Loucy (cell line): ENCODE results near the gene RPTOR.

Experiments
- H2AFZ ChIP-seq: fragments of 200-600 bp; sonication (generic); 2 replicates; pipeline ENCODE4 v1.6.0; 2016; ENCODE audit warnings: antibody characterized with exemption, mild to moderate bottlenecking, low read length, moderate library complexity
- H3F3A ChIP-seq: fragments of 200-600 bp; 2 replicates; pipeline ENCODE4 v1.6.0; 2016; ENCODE audit warnings: antibody characterized with exemption, low read depth, mild to moderate bottlenecking
- H3K27me3 ChIP-seq: fragments of 200-600 bp; sonication (generic); 2 replicates; pipeline ENCODE4 v1.6.1; 2014; ENCODE audit warnings: low read length, mild to moderate bottlenecking; ENCODE audit not compliant: insufficient read depth, poor library complexity, severe bottlenecking
- H3K36me3 ChIP-seq: fragments of 200-600 bp; sonication (generic); 2 replicates; pipeline ENCODE4 v1.6.1; 2016; ENCODE audit warnings: low read length; ENCODE audit not compliant: insufficient read depth
- H3K4me1 ChIP-seq: fragments of 200-600 bp; sonication (generic); 2 replicates; pipeline ENCODE4 v1.5.1; 2014; ENCODE audit warnings: low read length, mild to moderate bottlenecking; ENCODE audit not compliant: insufficient read depth, poor library complexity, severe bottlenecking
- H3K4me2 ChIP-seq: fragments of 200-600 bp; sonication (generic); 2 replicates; pipeline ENCODE4 v1.6.0; 2014; ENCODE audit warnings: antibody characterized with exemption, low read length, low read depth, mild to moderate bottlenecking; ENCODE audit not compliant: poor library complexity, severe bottlenecking
- H3K4me3 ChIP-seq: fragments of 200-600 bp; sonication (generic); 2 replicates; pipeline ENCODE4 v1.5.1; 2014; ENCODE audit warnings: low read length, mild to moderate bottlenecking, mixed read lengths; ENCODE audit not compliant: poor library complexity, severe bottlenecking
- H3K79me2 ChIP-seq: fragments of 200-600 bp; sonication (generic); 2 replicates; pipeline ENCODE4 v1.6.1; 2014; ENCODE audit warnings: low read length; ENCODE audit not compliant: insufficient read depth
- H3K9ac ChIP-seq: fragments of 200-600 bp; sonication (generic); 2 replicates; pipeline ENCODE4 v1.6.0; 2014; ENCODE audit warnings: mild to moderate bottlenecking, low read depth, low read length, moderate library complexity; ENCODE audit not compliant: poor library complexity, severe bottlenecking
- H3K9me2 ChIP-seq: fragments of 200-600 bp; sonication (generic); replicated peaks from 2 replicates; pipeline ENCODE4 v1.6.1; 2016; ENCODE audit warnings: low read depth, low read length, mixed read lengths
- H3K9me3 ChIP-seq: fragments of 200-600 bp; sonication (generic); 2 replicates; pipeline ENCODE4 v1.6.1; 2014; ENCODE audit warnings: mild to moderate bottlenecking, antibody characterized with exemption, low read length, low read depth; ENCODE audit not compliant: insufficient read depth
- H4K20me1 ChIP-seq: fragments of 200-600 bp; sonication (generic); 2 replicates; pipeline ENCODE4 v1.6.0; 2014; ENCODE audit warnings: antibody characterized with exemption, low read length, mild to moderate bottlenecking; ENCODE audit not compliant: insufficient read depth, poor library complexity, severe bottlenecking
- EZH2phosphoT487 ChIP-seq: fragments of 200-600 bp; IDR thresholded peaks from 2 replicates; pipeline ENCODE4 v1.6.1; 2018; ENCODE audit warnings: antibody characterized with exemption, mild to moderate bottlenecking, moderate library complexity, borderline replicate concordance
- TF ChIP-seq, protein P1 (sequence below): fragments of 200-600 bp; sonication (generic); conservative IDR thresholded peaks from 2 replicates; pipeline ENCODE4 v1.5.1; 2014; ENCODE audit warnings: mild to moderate bottlenecking, antibody characterized with exemption, low read length

RPTOR gene

DNA sequence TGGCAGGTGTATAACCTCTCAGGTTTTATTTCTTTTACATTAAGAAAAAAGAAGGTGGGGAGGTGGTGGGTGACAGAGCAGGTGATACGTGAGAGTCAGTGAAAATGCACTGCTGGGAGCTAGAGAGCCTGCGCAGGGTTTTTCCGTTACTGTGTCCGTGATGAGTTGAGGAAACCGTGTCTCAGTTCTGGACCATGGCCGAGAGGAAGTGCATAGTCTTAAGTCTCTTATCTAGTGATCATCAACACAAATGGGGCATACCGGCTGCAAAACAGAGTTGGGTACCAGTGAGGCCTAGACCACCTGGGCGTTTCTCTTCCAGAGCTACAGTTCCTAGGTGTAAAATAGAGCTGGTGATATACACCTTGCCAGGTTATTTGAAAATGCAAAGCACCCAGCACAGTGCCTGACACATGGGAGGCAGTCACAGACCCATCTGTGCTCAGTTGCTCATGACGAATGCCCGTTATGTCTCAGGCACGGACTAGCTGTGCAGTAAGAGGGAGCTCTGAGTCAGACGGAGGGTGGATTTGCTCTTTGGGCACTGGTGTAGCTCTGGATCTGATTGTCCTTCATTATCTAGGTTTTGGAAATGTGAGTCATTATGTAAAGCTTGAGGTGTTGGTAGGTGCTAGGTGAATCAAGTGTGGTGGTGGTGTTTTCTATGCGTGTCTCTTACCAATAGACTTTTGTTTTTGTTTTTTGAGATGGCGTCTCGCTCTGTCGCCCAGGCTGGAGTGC lies 60.9 kb downstream of the RPTOR start:
- no peaks in the 10 kb centered on the region for H3K9me3 ChIP-seq
- H3K9me2 ChIP-seq, result no peaks in the 10 kb centered on the region
- H3K79me2 ChIP-seq, result peaks cover 76% of the 10 kb centered on the region
- H4K20me1 ChIP-seq, result peaks cover 8% of the 10 kb centered on the region
- H2AFZ ChIP-seq, result no peak overlapping the region
- H3K36me3 ChIP-seq, result no peaks in the 10 kb centered on the region
- no peaks in the 10 kb centered on the region for H3K27me3 ChIP-seq
- H3K4me1 ChIP-seq, result peaks cover 18% of the 10 kb centered on the region
- no peak overlapping the region for H3K4me3 ChIP-seq
- H3K4me2 ChIP-seq, result no peak overlapping the region
- H3K9ac ChIP-seq, result no peak overlapping the region
- TF ChIP-seq, protein P1, sequence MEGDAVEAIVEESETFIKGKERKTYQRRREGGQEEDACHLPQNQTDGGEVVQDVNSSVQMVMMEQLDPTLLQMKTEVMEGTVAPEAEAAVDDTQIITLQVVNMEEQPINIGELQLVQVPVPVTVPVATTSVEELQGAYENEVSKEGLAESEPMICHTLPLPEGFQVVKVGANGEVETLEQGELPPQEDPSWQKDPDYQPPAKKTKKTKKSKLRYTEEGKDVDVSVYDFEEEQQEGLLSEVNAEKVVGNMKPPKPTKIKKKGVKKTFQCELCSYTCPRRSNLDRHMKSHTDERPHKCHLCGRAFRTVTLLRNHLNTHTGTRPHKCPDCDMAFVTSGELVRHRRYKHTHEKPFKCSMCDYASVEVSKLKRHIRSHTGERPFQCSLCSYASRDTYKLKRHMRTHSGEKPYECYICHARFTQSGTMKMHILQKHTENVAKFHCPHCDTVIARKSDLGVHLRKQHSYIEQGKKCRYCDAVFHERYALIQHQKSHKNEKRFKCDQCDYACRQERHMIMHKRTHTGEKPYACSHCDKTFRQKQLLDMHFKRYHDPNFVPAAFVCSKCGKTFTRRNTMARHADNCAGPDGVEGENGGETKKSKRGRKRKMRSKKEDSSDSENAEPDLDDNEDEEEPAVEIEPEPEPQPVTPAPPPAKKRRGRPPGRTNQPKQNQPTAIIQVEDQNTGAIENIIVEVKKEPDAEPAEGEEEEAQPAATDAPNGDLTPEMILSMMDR, result no peak
- no peak for TF ChIP-seq EZH2phosphoT487
- H3F3A ChIP-seq, result no peaks in the 10 kb centered on the region

DNA sequence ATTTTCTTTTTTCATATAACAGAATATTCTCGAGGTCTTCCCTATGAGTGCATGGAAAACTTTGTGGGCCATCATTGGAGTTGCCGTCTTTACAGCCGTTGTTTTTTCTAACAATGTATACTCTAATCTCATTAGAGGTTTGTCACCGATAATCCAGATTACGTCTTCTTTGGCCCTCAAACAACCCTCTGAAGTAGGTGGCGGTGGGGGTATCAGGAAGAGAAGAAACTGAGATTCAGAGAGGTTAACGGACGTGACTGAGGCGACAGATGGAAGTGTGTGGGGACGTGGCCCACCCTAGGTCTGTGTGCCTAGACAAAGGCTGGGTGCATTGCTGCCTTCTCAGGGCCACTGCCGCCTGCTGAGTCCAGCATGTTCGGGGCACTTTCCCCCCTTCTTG lies 63.7 kb downstream of the RPTOR start:
- TF ChIP-seq, protein P1, result no peak
- no peak for TF ChIP-seq EZH2phosphoT487
- no peaks in the 10 kb centered on the region for H3K27me3 ChIP-seq
- H3K4me1 ChIP-seq, result peaks cover 18% of the 10 kb centered on the region
- no peak overlapping the region for H3K4me2 ChIP-seq
- H3K36me3 ChIP-seq, result no peaks in the 10 kb centered on the region
- peaks cover 82% of the 10 kb centered on the region for H3K79me2 ChIP-seq
- H3F3A ChIP-seq, result 0 out of 2 replicates have a peak, but pooled peaks cover 2% of the 10 kb centered on the region
- no peaks in the 10 kb centered on the region for H3K9me3 ChIP-seq
- H2AFZ ChIP-seq, result no peak overlapping the region
- no peak overlapping the region for H3K4me3 ChIP-seq
- H3K9me2 ChIP-seq, result no peaks in the 10 kb centered on the region
- H4K20me1 ChIP-seq, result peaks cover 8% of the 10 kb centered on the region
- no peak overlapping the region for H3K9ac ChIP-seq

DNA sequence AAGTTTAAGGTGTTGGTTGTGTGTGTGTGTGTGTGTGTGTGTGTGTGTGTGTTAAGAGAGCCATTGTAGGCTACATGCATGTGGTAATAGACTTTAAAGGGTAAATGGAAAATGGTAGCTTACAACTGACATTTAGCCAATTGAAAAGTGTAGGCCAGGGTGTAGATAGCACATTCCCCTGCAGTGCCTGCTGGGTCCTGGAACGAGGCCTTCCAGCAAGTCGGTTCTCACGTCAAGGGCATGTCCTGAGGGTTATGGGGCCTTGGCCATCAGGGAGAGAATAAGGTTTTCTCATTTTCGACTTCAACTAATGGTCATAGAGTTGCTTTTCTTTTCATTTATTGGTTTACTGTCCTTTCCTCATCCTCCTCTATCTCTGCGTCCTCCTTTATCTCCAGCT lies 65.1 kb downstream of the RPTOR start:
- peaks cover 3% of the 10 kb centered on the region for H4K20me1 ChIP-seq
- H3K79me2 ChIP-seq, result peaks cover 88% of the 10 kb centered on the region
- TF ChIP-seq, protein P1, result no peak
- TF ChIP-seq EZH2phosphoT487, result no peak
- 0 out of 2 replicates have a peak, but pooled peaks cover 2% of the 10 kb centered on the region for H3F3A ChIP-seq
- peaks cover 30% of the 10 kb centered on the region for H3K4me1 ChIP-seq
- H3K9me3 ChIP-seq, result no peaks in the 10 kb centered on the region
- no peak overlapping the region for H3K9ac ChIP-seq
- no peaks in the 10 kb centered on the region for H3K9me2 ChIP-seq
- H3K4me2 ChIP-seq, result no peak overlapping the region
- H2AFZ ChIP-seq, result no peak overlapping the region
- H3K4me3 ChIP-seq, result no peak overlapping the region
- H3K27me3 ChIP-seq, result no peaks in the 10 kb centered on the region
- no peaks in the 10 kb centered on the region for H3K36me3 ChIP-seq
